GM18873 (cell line): ENCODE measurements around the gene PTPRT.

Experiments
- ATAC-seq: cut with Tn5 transposase; IDR thresholded peaks from one replicate; pipeline ENCODE4 v1.9.1; 2021; ENCODE audit warnings: mild to moderate bottlenecking, moderate library complexity, moderate number of reproducible peaks; ENCODE audit not compliant: unreplicated experiment, low FRiP score

Gene PTPRT

DNA sequence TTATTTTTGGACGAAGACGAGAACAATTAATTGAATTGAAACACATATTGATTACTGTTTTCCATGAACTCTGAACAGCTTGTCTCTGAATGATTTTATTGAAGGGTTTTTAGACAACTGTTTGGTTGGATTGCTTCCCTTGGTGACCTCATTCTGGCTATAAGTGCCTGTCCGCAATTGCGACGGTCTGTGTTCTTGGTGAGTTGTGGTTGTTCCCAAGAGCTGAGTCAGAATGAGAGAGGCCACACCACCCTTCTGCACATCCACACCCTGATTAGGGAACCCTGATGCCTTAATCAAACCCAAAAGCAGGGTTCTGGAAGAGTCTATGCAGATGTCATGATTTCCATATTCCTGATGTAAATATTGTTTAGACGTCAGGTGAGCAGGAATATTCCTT is 747.0 kb downstream of the PTPRT start:
- ATAC-seq = no peak

DNA sequence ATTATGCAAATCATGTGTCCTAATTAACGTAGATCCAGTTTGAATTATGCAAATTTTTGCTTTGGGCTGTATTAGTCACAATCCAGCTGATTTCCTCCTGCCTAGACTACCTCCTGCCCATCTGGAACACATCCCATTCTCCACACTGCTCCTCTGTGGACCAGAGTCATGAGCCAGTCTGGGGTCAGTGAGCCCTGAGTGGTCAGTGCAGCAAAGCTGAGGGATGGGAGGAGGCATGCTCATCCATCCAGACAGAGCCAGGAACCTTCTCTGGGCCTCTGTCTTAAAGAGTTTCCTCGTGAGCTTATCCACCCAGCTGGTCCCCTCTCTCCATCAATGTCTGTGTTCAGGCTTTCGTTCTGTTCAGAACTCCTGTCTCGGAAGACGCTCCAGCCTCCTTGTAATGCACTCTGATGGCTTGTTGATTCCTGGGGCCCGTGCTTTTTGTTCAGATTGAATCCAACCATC is 747.8 kb downstream of the PTPRT start:
- ATAC-seq = no peak

- no peak for ATAC-seq
These were observed 748.4 kb downstream of the PTPRT start for GRCh38 chr20:42441196-42441863.

DNA sequence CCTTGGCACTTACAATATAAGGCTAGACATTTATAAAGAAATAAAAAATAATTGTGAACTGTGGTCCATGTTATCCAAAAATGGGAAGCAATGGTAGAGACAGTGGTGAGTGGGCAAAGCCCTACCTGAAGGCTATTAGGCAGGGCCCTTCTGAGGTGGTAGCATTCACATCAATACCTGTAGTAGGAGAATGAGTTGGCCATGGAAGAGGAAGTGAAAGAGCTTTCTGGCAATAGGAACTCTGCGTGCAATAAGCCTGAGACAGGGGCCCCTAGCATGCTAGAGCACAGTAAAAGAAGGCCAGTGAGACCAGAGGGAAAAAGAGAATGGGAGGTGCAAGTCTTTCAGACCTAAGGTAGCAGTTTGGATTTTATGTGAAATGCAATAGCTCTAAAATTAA is 754.5 kb downstream of the PTPRT start:
- ATAC-seq = peak; percentile 53

GRCh38 chr20:42432496-42433334 is 757.0 kb downstream of the PTPRT start:
- no peak for ATAC-seq

GRCh38 chr20:42430598-42430997 is 759.1 kb downstream of the PTPRT start:
- no peak for ATAC-seq

GRCh38 chr20:42429761-42430458 is 759.8 kb downstream of the PTPRT start:
- ATAC-seq = no peak

- no peak for ATAC-seq
These were observed 769.7 kb downstream of the PTPRT start for GRCh38 chr20:42419814-42420532.

DNA sequence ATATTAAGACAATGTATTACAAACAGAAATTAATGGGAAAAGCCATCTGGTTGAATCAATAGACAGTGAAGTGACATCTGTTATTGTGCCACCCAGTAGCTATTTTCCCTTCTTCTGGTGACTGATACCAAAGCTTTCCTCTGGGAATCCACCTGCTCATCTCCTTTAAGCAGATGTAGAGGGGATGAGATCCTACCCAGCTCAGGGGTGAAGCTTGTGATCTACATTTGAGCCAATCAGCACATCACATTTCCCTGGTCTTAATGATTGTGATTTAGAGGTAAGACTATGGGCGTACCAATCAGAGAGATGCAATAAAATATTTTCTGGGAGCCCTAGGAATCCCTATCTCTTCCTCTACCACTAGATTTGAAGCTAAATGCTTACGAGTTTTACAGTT is 782.9 kb downstream of the PTPRT start:
- no peak for ATAC-seq

DNA sequence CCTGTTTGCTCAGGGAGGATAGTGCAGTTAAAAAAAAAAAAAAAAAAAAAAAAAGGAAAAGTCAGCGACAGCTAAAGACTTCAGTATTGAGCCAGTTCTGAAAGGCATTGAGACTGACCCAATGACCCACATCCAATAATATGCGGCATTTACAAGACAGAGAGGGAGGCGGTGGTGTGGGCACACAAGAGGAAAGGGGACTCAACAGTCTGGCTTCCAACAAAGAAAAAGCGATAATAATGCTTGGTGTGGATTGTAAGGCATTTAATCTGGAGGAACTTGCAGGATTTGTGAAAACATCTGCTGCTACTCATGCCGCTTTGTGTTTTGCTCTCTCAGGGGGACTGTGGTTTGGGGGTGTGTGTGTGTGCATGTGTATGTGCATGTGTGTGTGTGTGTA is 787.3 kb downstream of the PTPRT start:
- no peak for ATAC-seq

- ATAC-seq = no peak
These were observed 788.1 kb downstream of the PTPRT start for GRCh38 chr20:42401613-42402012.

GRCh38 chr20:42399802-42400201 is 789.9 kb downstream of the PTPRT start:
- no peak for ATAC-seq

DNA sequence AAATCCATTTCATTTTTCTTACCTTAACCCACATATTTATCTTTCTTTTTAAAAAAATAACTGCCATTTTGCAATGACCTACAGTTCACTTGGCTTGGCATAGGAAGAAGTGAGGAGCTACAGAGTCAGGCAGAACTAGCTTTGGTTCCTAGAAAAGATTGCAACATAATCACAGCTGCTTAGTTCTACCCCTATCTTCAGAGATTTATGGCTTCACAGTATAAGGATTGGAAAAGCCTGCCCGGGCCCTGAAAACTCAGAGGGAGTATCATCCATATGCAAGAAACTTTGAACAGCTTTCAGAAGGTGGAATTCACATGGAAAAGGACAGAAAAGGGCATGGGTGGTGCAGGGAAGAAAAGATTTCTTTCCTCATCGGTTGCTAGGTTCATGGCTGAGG is 797.3 kb downstream of the PTPRT start:
- ATAC-seq = no peak

- no peak for ATAC-seq
These were observed 797.9 kb downstream of the PTPRT start for GRCh38 chr20:42391807-42392206.

- ATAC-seq = no peak
These were observed 809.4 kb downstream of the PTPRT start for GRCh38 chr20:42380287-42380686.

DNA sequence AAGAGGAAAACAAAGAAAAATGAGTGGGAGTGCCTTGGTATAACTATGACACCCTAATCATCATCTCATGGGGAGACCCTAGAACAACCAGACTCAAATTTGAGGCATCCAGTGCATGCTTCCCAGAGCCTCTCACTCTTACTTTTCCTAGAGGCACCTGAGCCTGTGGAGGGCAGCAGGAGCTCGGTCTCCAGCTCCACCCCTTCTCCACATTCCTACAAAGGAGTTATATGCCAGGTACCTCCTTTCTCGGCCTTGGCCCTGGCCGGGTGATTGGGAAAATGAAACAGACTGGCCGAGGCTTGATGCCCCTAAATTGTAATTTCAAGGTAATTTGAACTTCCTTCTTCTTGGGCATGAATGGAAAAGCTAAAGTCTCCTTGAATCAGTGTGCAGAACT is 810.3 kb downstream of the PTPRT start:
- ATAC-seq = no peak

DNA sequence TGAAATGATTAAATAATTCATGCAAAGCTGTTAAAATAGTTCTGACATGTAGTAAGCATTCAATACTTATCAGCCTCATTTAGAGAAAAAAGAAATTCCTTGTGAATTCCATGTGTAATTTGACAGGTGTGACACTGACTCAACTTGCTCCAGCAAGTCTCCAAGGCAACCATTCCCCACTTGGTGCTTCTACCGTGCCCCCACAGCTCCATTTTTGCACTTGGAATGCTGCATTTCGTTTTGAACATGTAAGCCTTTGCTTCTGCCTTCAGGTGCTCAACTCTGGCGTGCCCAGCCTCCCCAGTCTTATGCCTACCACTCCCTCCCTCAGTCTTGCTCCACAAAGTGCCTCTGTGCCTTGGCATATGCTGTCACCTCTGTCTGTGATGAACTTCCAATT is 810.9 kb downstream of the PTPRT start:
- ATAC-seq = no peak

DNA sequence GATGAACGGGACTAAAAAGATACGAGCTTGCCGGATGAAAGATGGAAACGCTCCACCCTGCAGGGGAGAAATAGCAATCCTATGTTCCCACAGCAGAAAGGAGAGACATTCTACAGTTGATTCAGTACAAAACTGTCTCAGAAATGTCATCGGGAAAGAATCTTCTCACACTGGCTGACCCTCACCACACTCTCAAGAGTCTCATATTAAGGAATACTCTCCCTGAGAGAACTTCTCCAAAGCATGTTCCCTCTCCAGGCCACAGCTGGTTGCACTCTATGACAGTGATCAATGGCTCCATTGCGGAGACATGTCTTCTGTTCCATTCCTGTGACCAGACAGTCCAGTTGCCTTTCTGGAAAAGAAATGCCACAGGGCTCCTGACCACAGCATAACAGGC is 813.6 kb downstream of the PTPRT start:
- ATAC-seq = no peak

GRCh38 chr20:42373049-42373448 is 816.7 kb downstream of the PTPRT start:
- ATAC-seq = no peak

DNA sequence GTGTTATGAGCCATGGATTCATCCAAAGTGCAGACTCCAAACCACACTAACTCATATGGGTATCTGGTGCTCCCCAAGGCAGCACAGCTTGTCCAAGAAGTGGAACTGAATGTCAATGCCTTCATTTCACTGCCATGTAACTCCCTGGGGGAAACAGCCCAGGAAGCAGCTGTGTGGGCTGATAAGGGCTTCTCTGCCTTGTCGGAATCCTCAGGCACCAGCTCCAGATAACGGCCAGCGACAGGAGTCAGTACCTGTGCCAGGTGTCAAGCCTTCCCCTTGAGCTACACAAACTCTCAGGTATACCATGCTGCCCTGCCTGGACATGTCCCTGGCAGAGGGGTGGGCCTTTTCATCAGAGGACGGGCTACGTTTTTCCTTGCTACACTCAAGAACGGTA is 819.6 kb downstream of the PTPRT start:
- no peak for ATAC-seq

DNA sequence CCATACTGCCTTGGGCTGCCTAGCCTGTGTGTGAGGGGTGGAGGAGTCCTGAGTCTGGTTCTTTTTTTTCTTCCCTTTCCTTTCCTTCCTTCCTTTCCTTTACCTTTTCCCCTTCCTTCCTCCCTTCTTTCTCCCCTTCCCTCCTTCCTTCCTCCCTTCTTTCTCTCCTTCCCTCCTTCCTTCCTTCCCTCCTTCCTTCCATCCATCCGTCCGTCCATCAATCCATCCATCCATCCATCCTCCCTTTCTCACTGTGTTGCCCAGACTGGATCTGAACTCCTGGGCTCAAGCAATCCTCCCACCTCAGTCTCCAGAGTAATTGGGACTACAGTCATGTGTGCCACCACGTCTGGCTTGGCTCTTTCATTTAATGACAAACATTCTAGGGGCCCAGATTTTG is 820.8 kb downstream of the PTPRT start:
- ATAC-seq = no peak
